ENCODE data around the gene IL31RA.

The IL31RA gene

GRCh38 chr5:55841976-55842375 lies 9.2 kb upstream of the IL31RA start:
- TF ChIP-seq MYC (IDR thresholded peaks at IDR 0.05; ENCODE audit: low read depth, low read length) (no peak), MAX (IDR thresholded peaks at IDR 0.05; ENCODE audit: low read depth, low read length) (no peak), POLR2A (IDR thresholded peaks at IDR 0.05; ENCODE audit: extremely low read depth, insufficient read length) (no peak), CTCF (IDR thresholded peaks at IDR 0.05; ENCODE audit: low read depth, low read length) (no peak)
- DNase-seq (ENCODE audit: low read depth): no peak
- H3K4me3 ChIP-seq (ENCODE audit: low read depth, low read length): no peak overlapping the region

GRCh38 chr5:55847837-55848236 lies 3.3 kb upstream of the IL31RA start:
- no peak for TF ChIP-seq MYC (IDR thresholded peaks at IDR 0.05; ENCODE audit: low read depth, low read length)
- no peak for TF ChIP-seq POLR2A (IDR thresholded peaks at IDR 0.05; ENCODE audit: extremely low read depth, insufficient read length)
- TF ChIP-seq CTCF (IDR thresholded peaks at IDR 0.05; ENCODE audit: low read depth, low read length): no peak
- TF ChIP-seq MAX (IDR thresholded peaks at IDR 0.05; ENCODE audit: low read depth, low read length): no peak
- DNase-seq (ENCODE audit: low read depth): no peak

GRCh38 chr5:55848783-55849182 lies 2.4 kb upstream of the IL31RA start:
- no peak overlapping the region for H3K4me3 ChIP-seq (ENCODE audit: low read depth, low read length)
- TF ChIP-seq MYC (IDR thresholded peaks at IDR 0.05; ENCODE audit: low read depth, low read length) (no peak), CTCF (IDR thresholded peaks at IDR 0.05; ENCODE audit: low read depth, low read length) (no peak), MAX (IDR thresholded peaks at IDR 0.05; ENCODE audit: low read depth, low read length) (no peak), POLR2A (IDR thresholded peaks at IDR 0.05; ENCODE audit: extremely low read depth, insufficient read length) (no peak)
- DNase-seq (ENCODE audit: low read depth): no peak

More at GRCh38 chr5:55847837-55848236, 3.3 kb upstream of the IL31RA start:
- H3K4me3 ChIP-seq (ENCODE audit: low read depth, low read length): no peak overlapping the region

GRCh38 chr5:55851675-55851979 lies 470 bp downstream of the IL31RA start:
- peak overlapping the region; percentile 47 for H3K4me3 ChIP-seq (ENCODE audit: low read depth, low read length)
- TF ChIP-seq MAX (IDR thresholded peaks at IDR 0.05; ENCODE audit: low read depth, low read length): no peak
- no peak for TF ChIP-seq POLR2A (IDR thresholded peaks at IDR 0.05; ENCODE audit: extremely low read depth, insufficient read length)

GRCh38 chr5:55852503-55852902 lies 1.3 kb downstream of the IL31RA start:
- peak overlapping the region; percentile 29 for H3K4me3 ChIP-seq (ENCODE audit: low read depth, low read length)
- TF ChIP-seq POLR2A (IDR thresholded peaks at IDR 0.05; ENCODE audit: extremely low read depth, insufficient read length) (no peak), CTCF (IDR thresholded peaks at IDR 0.05; ENCODE audit: low read depth, low read length) (no peak), MAX (IDR thresholded peaks at IDR 0.05; ENCODE audit: low read depth, low read length) (no peak), MYC (IDR thresholded peaks at IDR 0.05; ENCODE audit: low read depth, low read length) (no peak)
- DNase-seq (ENCODE audit: low read depth): peak; percentile 33

More at GRCh38 chr5:55851675-55851979, 470 bp downstream of the IL31RA start:
- no peak for DNase-seq (ENCODE audit: low read depth)

GRCh38 chr5:55853041-55853670 lies 2.0 kb downstream of the IL31RA start:
- H3K4me3 ChIP-seq (ENCODE audit: low read depth, low read length): peak overlapping the region; percentile 29
- DNase-seq (ENCODE audit: low read depth): peak; percentile 49
- TF ChIP-seq POLR2A (IDR thresholded peaks at IDR 0.05; ENCODE audit: extremely low read depth, insufficient read length) (no peak), MYC (IDR thresholded peaks at IDR 0.05; ENCODE audit: low read depth, low read length) (no peak), CTCF (IDR thresholded peaks at IDR 0.05; ENCODE audit: low read depth, low read length) (no peak), MAX (IDR thresholded peaks at IDR 0.05; ENCODE audit: low read depth, low read length) (no peak)
